ENCODE data around the gene FIS1.
A peak's percentile ranks its signal among the peaks of the same experiment; 100 is the strongest.
"Not testable (repeated sequence)": the region's sequence is repeated elsewhere in the genome, so short reads cannot be mapped to it uniquely, and the experiment has no call there.

FIS1 gene

DNA sequence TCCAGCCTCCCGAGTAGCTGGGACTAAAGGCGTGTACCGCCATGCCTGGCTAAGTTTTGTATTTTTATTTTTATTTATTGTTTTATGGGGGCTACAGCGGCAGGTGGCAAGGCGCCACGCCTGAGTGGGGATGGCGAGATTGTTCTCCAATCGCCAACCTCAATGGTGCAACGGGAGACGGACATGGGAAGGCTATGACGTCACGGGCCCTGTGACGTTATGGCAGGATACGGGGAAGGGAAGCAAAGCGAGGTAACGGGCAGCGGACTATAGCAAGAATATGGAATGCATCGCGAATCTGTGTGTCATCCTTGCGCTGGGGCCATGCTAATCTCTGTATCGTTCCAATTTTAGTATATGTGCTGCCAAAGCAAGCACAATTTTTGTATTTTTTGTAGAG is 24.8 kb upstream of the FIS1 start:
- H3K4me3 ChIP-seq (ENCODE audit: low read depth, low read length) = no peak overlapping the region
- no peak for DNase-seq (ENCODE audit: low read depth)
- TF ChIP-seq, protein P1, sequence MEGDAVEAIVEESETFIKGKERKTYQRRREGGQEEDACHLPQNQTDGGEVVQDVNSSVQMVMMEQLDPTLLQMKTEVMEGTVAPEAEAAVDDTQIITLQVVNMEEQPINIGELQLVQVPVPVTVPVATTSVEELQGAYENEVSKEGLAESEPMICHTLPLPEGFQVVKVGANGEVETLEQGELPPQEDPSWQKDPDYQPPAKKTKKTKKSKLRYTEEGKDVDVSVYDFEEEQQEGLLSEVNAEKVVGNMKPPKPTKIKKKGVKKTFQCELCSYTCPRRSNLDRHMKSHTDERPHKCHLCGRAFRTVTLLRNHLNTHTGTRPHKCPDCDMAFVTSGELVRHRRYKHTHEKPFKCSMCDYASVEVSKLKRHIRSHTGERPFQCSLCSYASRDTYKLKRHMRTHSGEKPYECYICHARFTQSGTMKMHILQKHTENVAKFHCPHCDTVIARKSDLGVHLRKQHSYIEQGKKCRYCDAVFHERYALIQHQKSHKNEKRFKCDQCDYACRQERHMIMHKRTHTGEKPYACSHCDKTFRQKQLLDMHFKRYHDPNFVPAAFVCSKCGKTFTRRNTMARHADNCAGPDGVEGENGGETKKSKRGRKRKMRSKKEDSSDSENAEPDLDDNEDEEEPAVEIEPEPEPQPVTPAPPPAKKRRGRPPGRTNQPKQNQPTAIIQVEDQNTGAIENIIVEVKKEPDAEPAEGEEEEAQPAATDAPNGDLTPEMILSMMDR (IDR thresholded peaks at IDR 0.05; ENCODE audit: insufficient read depth, low read depth, low read length, missing control alignments) = no peak

DNA sequence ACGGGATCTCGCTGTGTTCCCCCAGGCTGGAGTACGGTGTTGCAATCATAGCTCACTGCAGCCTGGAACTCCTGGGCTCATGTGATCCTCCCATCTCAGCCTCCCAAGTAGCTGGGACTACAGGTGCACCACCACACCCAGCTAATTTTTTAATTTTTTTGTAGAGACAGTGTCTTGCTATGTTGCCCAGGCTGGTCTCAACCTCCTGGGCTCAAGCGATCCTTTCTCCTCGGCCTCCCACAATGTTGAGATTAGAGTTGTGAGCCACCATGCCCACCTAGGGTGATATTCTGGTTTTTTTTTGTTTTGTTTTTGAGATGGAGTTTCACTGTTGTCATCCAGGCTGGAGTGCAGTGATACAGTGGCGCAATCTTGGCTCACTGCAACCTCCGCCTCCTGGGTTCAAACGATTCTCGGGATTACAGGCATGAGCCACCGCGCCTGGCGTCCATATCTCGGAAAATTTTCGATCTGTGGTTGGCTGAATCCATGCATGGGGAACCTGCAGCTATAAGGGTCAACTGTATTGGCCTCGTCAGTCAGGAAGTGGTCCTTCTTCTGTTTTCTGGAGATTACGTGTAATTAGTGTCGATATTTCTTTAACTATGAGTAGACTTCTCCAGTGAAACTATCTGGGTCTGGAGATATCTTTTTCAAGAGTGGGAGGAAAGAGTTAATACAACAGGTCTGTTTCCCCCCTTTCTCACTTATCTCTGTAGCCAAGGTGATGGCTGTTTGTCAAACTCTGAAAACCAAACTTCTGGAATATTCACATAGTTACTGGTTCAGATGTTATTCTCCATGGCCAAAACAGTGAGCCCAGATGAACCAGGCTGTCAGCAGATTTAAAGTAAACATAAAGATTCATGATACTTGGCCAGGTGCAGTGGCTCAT is 21.0 kb upstream of the FIS1 start:
- no peak overlapping the region for H3K4me3 ChIP-seq (ENCODE audit: low read depth, low read length)
- TF ChIP-seq, protein P1 (IDR thresholded peaks at IDR 0.05; ENCODE audit: insufficient read depth, low read depth, low read length, missing control alignments) = no peak
- no peak for DNase-seq (ENCODE audit: low read depth)

DNA sequence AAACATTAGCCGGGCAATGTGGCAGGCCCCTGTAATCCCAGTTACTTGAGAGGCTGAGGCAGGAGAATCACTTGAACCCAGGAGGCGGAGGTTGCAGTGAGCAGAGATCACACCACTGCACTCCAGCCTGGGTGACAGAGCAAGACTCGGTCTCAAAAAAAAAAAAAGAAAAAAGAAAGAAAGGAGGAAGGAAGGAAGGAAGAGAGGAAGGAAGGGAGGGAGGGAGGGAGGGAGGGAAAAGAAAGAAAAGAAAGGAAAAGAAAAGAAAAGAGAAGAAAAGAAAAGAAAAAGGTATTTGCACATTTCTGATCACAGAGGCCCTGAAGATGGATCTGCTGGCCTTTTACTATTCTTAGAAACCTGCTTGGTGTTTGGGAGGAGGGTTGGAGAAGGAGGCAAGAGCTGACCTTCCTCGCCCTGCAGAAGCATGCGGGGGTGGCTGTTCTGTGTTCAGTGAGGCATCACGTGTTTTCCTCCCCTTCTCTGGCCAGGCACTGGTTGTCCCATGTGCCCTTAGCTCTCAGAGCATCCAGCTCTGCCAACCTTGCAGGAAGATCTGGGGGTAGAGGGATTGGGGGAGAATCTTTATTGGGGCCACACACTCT is 19.3 kb upstream of the FIS1 start:
- H3K4me3 ChIP-seq (ENCODE audit: low read depth, low read length); DNase-seq (ENCODE audit: low read depth): not testable (repeated sequence)

DNA sequence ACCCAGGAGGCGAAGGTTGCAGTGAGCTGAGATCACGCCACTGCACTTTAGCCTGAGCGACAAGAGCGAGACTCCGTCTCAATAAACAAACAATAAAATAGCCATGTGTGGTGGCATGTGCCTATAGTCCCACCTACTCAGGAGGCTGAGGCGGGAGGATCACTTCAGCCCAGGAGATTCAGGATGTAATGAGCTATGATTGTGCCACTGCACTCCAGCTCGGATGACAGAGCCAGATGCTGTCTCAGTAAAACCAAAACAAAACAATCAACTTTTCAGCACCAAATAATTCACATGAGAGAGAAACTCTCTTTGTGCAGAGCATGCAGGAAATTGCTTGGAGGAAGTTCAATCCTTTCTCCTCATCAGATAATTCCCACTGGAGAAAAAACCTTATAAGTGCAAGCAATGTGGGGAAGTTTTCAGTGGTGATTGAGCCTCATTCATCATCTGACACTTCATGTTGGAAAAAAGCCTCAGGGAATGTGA is 13.4 kb upstream of the FIS1 start:
- no peak overlapping the region for H3K4me3 ChIP-seq (ENCODE audit: low read depth, low read length)
- no peak for DNase-seq (ENCODE audit: low read depth)
- TF ChIP-seq, protein P1 (IDR thresholded peaks at IDR 0.05; ENCODE audit: insufficient read depth, low read depth, low read length, missing control alignments) = no peak

DNA sequence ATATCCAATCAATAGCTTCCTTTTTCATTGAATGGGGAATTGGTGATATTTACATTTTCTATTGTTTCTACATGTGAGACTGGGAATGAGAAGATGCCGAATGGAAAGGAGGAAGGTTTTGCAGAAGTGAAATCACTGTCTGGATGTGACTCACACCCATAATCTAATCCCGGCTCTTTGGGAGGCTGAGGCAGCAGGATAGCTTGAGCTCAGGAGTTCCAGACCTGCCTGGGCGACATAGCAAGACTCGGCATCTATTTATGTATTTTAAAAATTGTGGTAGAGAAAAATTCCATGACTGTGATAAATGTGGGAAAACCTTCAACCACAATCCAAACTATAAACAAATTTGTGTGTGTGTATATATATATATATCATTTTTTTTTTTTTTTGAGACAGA is 10.9 kb upstream of the FIS1 start:
- no peak for DNase-seq (ENCODE audit: low read depth)
- H3K4me3 ChIP-seq (ENCODE audit: low read depth, low read length) = no peak overlapping the region
- TF ChIP-seq, protein P1 (IDR thresholded peaks at IDR 0.05; ENCODE audit: insufficient read depth, low read depth, low read length, missing control alignments) = no peak

DNA sequence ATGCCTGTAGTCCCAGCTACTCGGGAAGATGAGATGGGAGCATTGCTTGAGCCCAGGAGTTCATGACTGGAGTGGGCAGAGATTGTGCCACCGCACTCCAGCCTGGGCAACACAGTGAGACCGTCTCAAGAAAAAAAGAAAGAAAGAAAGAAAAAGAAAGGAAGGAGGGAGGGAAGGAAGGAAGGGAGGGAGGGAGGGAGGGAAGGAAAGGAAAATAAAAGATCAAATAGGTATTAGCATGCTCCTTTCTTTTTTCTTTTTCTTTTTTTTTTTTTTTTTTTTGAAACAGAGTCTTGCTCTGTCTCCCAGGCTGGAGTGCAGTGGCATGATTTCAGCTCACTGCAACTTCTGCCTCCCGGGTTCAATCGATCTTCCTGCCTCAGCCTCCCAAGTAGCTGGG is 8.3 kb upstream of the FIS1 start:
- DNase-seq (ENCODE audit: low read depth); H3K4me3 ChIP-seq (ENCODE audit: low read depth, low read length): not testable (repeated sequence)

DNA sequence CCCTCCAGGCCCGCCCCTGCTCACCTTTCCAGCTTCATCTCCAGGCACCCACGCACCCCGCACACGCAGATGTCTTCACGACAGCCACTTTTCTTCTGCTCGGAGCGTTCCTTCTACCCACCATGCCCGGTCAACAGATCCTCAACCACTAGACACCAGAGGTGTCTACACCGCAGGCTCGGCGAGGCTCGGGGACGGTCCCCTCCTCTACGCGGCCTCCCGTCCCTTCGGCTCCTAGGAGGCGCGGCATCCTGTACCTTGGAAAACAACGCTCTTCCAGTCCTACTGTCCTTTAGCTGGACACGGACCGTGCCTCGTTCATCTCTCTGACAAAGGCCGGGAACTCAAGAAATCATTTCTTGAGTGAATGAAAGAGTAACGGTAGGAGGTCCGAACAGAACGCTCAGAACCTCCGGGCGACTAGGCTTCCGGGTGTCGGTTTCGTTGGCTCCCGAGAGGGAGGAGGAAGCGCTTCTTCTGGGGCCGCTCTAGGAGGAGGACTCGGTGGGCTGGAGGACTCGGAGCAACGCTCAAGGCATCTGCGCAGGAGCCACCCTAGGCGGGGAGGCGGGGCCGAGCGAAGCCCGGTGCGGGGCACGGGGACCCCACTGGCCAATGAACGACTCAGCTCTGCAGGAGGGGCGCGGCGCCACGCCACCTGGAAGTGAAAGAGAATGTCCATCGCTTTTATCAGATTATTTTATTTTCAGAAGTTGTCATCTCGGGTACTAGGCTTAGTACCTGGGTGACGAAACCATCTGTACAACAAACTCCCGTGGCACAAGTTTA is 7.2 kb upstream of the FIS1 start:
- TF ChIP-seq, protein P1 (IDR thresholded peaks at IDR 0.05; ENCODE audit: insufficient read depth, low read depth, low read length, missing control alignments) = no peak
- DNase-seq (ENCODE audit: low read depth) = peak; percentile 99
- H3K4me3 ChIP-seq (ENCODE audit: low read depth, low read length) = peak overlapping the region; percentile 99

Data from GM12865 (cell line).